SK-N-SH treated with all-trans-retinoic acid at 6 μM for 48 hours (cell line): ENCODE measurements around the gene RASL11B.

ENCODE experiments used
- ATAC-seq: fragments of 200-7000 bp; cut with Tn5 transposase; 3 replicates; pipeline ENCODE4 v1.9.1; 2020; ENCODE audit warnings: mild to moderate bottlenecking, moderate library complexity
- ARNTL ChIP-seq: fragments of 450-650 bp; formaldehyde crosslinking; IDR thresholded peaks from 2 replicates; pipeline ENCODE4 v1.5.0; 2020; ENCODE audit warnings: low read depth, mild to moderate bottlenecking, moderate library complexity, borderline replicate concordance
- BACH2 ChIP-seq: fragments of 250-450 bp; sonication (Bioruptor Pico); IDR thresholded peaks from 2 replicates; pipeline ENCODE4 v1.9.0; 2021; ENCODE audit warnings: mild to moderate bottlenecking, borderline replicate concordance
- CREB5 ChIP-seq: fragments of 250-450 bp; sonication (Bioruptor Pico); IDR thresholded peaks from 2 replicates; pipeline ENCODE4 v1.5.1; 2020; ENCODE audit warnings: low read depth, mild to moderate bottlenecking, moderate library complexity
- CSDC2 ChIP-seq: fragments of 250-450 bp; sonication (Bioruptor Pico); IDR thresholded peaks from 2 replicates; pipeline ENCODE4 v1.5.0; 2020; ENCODE audit warnings: mild to moderate bottlenecking, moderate library complexity
- CSRNP3 ChIP-seq: fragments of 250-450 bp; sonication (Bioruptor Pico); IDR thresholded peaks from 2 replicates; pipeline ENCODE4 v1.5.1; 2021; ENCODE audit warnings: mild to moderate bottlenecking, moderate library complexity
- ESRRG ChIP-seq: fragments of 250-450 bp; sonication (Bioruptor Pico); IDR thresholded peaks from 2 replicates; pipeline ENCODE4 v1.6.1; 2021; ENCODE audit warnings: mild to moderate bottlenecking
- GLIS3 ChIP-seq: fragments of 250-450 bp; sonication (Bioruptor Pico); IDR thresholded peaks from 2 replicates; pipeline ENCODE4 v1.5.0; 2020; ENCODE audit warnings: mild to moderate bottlenecking, moderate library complexity
- ISL1 ChIP-seq: fragments of 250-450 bp; sonication (Bioruptor Pico); IDR thresholded peaks from 2 replicates; pipeline ENCODE4 v2.1.2; 2022; ENCODE audit warnings: mild to moderate bottlenecking, moderate library complexity
- OSR1 ChIP-seq: fragments of 250-450 bp; sonication (Bioruptor Pico); IDR thresholded peaks from 2 replicates; pipeline ENCODE4 v1.8.0; 2022; ENCODE audit warnings: moderate library complexity, mild to moderate bottlenecking, inconsistent platforms
- PATZ1 ChIP-seq: fragments of 250-450 bp; sonication (Bioruptor Pico); IDR thresholded peaks from 2 replicates; pipeline ENCODE4 v1.8.0; 2020; ENCODE audit warnings: mild to moderate bottlenecking, moderate library complexity, borderline replicate concordance
- POU6F1 ChIP-seq: fragments of 250-450 bp; sonication (Bioruptor Pico); IDR thresholded peaks from 2 replicates; pipeline ENCODE4 v1.8.0; 2021; ENCODE audit warnings: low read depth, mild to moderate bottlenecking, moderate library complexity, borderline replicate concordance
- RARB ChIP-seq: fragments of 250-450 bp; sonication (Bioruptor Pico); IDR thresholded peaks from 2 replicates; pipeline ENCODE4 v1.8.0; 2021; ENCODE audit warnings: mild to moderate bottlenecking, moderate library complexity
- SNAI2 ChIP-seq: fragments of 250-450 bp; sonication (Bioruptor Pico); IDR thresholded peaks from 2 replicates; pipeline ENCODE4 v1.5.0; 2020; ENCODE audit warnings: mild to moderate bottlenecking, moderate library complexity
- TCF4 ChIP-seq: fragments of 250-450 bp; sonication (Bioruptor Pico); IDR thresholded peaks from 2 replicates; pipeline ENCODE4 v1.8.0; 2021; ENCODE audit warnings: mild to moderate bottlenecking, moderate library complexity, borderline replicate concordance
- TOX ChIP-seq: fragments of 250-450 bp; sonication (Bioruptor Pico); IDR thresholded peaks from 2 replicates; pipeline ENCODE4 v1.8.0; 2021; ENCODE audit warnings: mild to moderate bottlenecking, moderate library complexity, borderline replicate concordance
- TSHZ2 ChIP-seq: fragments of 250-450 bp; sonication (Bioruptor Pico); IDR thresholded peaks from 2 replicates; pipeline ENCODE4 v1.5.0; 2020; ENCODE audit warnings: mild to moderate bottlenecking, moderate library complexity
- ZC3H10 ChIP-seq: fragments of 250-450 bp; sonication (Bioruptor Pico); IDR thresholded peaks from 2 replicates; pipeline ENCODE4 v1.5.1; 2021; ENCODE audit warnings: mild to moderate bottlenecking, moderate library complexity
- ZFP3 ChIP-seq: fragments of 250-450 bp; sonication (Bioruptor Pico); IDR thresholded peaks from 2 replicates; pipeline ENCODE4 v1.5.0; 2020; ENCODE audit warnings: mild to moderate bottlenecking, moderate library complexity
- ZFP30 ChIP-seq: fragments of 450-650 bp; formaldehyde crosslinking; IDR thresholded peaks from 2 replicates; pipeline ENCODE4 v1.5.0; 2022; ENCODE audit warnings: mild to moderate bottlenecking, moderate library complexity
- ZNF565 ChIP-seq: fragments of 450-650 bp; formaldehyde crosslinking; conservative IDR thresholded peaks from 2 replicates; pipeline ENCODE4 v1.5.0; 2020; ENCODE audit warnings: low read depth, mild to moderate bottlenecking, moderate library complexity
- ZNF70 ChIP-seq: fragments of 450-650 bp; formaldehyde crosslinking; IDR thresholded peaks from 2 replicates; pipeline ENCODE4 v1.5.0; 2020; ENCODE audit warnings: mild to moderate bottlenecking, moderate library complexity
- ZNF8 ChIP-seq: fragments of 450-650 bp; formaldehyde crosslinking; IDR thresholded peaks from 2 replicates; pipeline ENCODE4 v1.5.0; 2020; ENCODE audit warnings: mild to moderate bottlenecking, moderate library complexity

The RASL11B gene

GRCh38 chr4:52894443-52894842, 32.3 kb downstream of the RASL11B start:
- TF ChIP-seq ZNF565 (CRISPR knock-in tag) = no peak
- no peak for TF ChIP-seq ZNF8 (CRISPR knock-in tag)
- no peak for TF ChIP-seq CREB5 (CRISPR knock-in tag)
- no peak for TF ChIP-seq ARNTL (CRISPR knock-in tag)
- TF ChIP-seq POU6F1 (CRISPR knock-in tag) = no peak
- TF ChIP-seq ESRRG (CRISPR knock-in tag) = no peak
- TF ChIP-seq RARB (CRISPR knock-in tag) = no peak
- peak; percentile 95 for TF ChIP-seq ISL1
- TF ChIP-seq ZFP30 (CRISPR knock-in tag) = no peak
- no peak for TF ChIP-seq ZC3H10 (CRISPR knock-in tag)
- TF ChIP-seq GLIS3 (CRISPR knock-in tag) = 0 out of 2 replicates have a peak, but pooled peaks have one; percentile 12
- TF ChIP-seq TCF4 (CRISPR knock-in tag) = no peak
- TF ChIP-seq SNAI2 (CRISPR knock-in tag) = no peak
- TF ChIP-seq BACH2 (CRISPR knock-in tag) = no peak
- no peak for TF ChIP-seq ZFP3 (CRISPR knock-in tag)
- no peak for TF ChIP-seq OSR1 (CRISPR knock-in tag)
- TF ChIP-seq TOX (CRISPR knock-in tag) = no peak
- no peak for TF ChIP-seq TSHZ2 (CRISPR knock-in tag)
- TF ChIP-seq ZNF70 (CRISPR knock-in tag) = no peak
- TF ChIP-seq PATZ1 (CRISPR knock-in tag) = 0 out of 2 replicates have a peak, but pooled peaks have one; percentile 22
- ATAC-seq = peak; percentile 94

- no peak for TF ChIP-seq POU6F1 (CRISPR knock-in tag)
- no peak for TF ChIP-seq CSDC2 (CRISPR knock-in tag)
- TF ChIP-seq RARB (CRISPR knock-in tag) = no peak
- no peak for TF ChIP-seq ZNF70 (CRISPR knock-in tag)
- no peak for TF ChIP-seq ZNF8 (CRISPR knock-in tag)
- no peak for TF ChIP-seq BACH2 (CRISPR knock-in tag)
- no peak for TF ChIP-seq OSR1 (CRISPR knock-in tag)
- no peak for TF ChIP-seq ZFP30 (CRISPR knock-in tag)
- TF ChIP-seq SNAI2 (CRISPR knock-in tag) = no peak
- TF ChIP-seq ESRRG (CRISPR knock-in tag) = no peak
- TF ChIP-seq CSRNP3 (CRISPR knock-in tag) = no peak
- TF ChIP-seq ISL1 = no peak
- TF ChIP-seq, all 23 proteins: peak for 0
- no peak for ATAC-seq
These were observed 41.2 kb downstream of the RASL11B start for GRCh38 chr4:52903273-52903672.
